Effector memory CD4-positive, alpha-beta T cell (primary cell): Measurements from ENCODE around the gene PANX2.
"Not testable (repeated sequence)": the region's sequence is repeated elsewhere in the genome, so short reads cannot be mapped to it uniquely, and the experiment has no call there.

Experiments
- DNase-seq, 3 donors: peaks; one replicate each; pipeline ENCODE4 v3.0.0-alpha.2; 2020
- H3K27ac ChIP-seq: 2 replicates; pipeline ENCODE4 v1.7.0; 2013; ENCODE audit warnings: mild to moderate bottlenecking, low read length, moderate library complexity; ENCODE audit not compliant: insufficient read depth, poor library complexity, severe bottlenecking
- H3K27me3 ChIP-seq: replicated peaks from 2 replicates; pipeline ENCODE4 v1.7.0; 2013; ENCODE audit warnings: mild to moderate bottlenecking, low read length; ENCODE audit not compliant: insufficient read depth, control insufficient read depth, poor library complexity, severe bottlenecking
- H3K36me3 ChIP-seq: 2 replicates; pipeline ENCODE4 v1.7.0; 2013; ENCODE audit warnings: mild to moderate bottlenecking, low read length, moderate library complexity; ENCODE audit not compliant: control insufficient read depth, insufficient read depth
- H3K4me1 ChIP-seq: 2 replicates; pipeline ENCODE4 v1.7.0; 2013; ENCODE audit warnings: low read length, mild to moderate bottlenecking; ENCODE audit not compliant: control insufficient read depth, insufficient read depth, poor library complexity, severe bottlenecking
- H3K4me3 ChIP-seq: 2 replicates; pipeline ENCODE4 v1.7.0; 2013; ENCODE audit warnings: low read length, low read depth, mild to moderate bottlenecking; ENCODE audit not compliant: insufficient read depth, poor library complexity, severe bottlenecking
- H3K9me3 ChIP-seq: 2 replicates; pipeline ENCODE4 v1.7.0; 2013; ENCODE audit warnings: mild to moderate bottlenecking, low read length, moderate library complexity; ENCODE audit not compliant: control insufficient read depth

PANX2 gene

DNA sequence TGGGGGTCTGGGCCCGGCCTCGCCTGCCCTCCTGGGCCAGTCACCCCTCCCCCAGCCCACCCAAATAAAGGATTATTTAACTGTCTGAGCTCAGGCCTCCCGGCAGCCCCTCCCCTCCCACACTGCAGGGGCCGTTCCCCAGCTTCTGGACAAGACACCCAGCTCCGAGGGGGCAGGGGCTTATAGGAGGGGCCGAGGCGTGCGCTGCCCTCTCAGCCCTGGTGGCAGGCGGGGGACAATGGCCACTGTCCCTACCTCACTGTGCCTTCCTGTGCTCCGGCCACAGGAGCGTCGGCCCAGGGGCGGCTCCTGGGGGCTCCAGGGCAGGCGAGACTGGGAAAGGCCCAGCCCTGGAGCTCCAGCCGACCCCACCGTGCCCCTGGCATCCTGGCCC is 28.1 kb downstream of the PANX2 start:
- Histone ChIP-seq H3K4me3 (no peak overlapping the region), H3K27ac (no peak overlapping the region), H3K4me1 (peaks cover 21% of the 10 kb centered on the region), H3K27me3 (no peaks in the 10 kb centered on the region), H3K36me3 (peaks cover 38% of the 10 kb centered on the region), H3K9me3 (no peaks in the 10 kb centered on the region)
- no peak for DNase-seq

DNA sequence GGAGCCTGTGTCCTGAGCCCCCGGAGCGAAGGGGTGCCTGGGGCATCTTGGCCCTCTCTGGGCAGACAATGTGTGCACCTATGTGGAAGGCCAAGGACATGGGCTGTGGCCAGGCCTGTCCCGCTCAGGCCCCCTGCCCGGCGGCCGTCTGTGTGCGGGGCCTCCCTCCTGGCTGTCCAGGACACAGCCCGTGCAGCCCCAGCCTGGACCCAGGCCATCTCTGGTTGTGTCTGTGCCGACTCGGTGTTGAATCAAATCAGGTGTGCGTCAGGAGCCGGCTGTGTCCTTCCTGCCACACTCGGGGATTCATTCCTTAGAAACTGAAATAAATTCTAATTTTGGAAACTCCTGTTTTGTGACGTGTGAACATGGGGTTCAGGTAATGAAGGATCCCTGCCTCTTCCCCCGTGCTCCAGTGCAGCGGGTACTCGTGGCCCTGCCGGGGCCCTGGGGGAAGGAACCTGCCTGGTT is 28.8 kb downstream of the PANX2 start:
- no peak for DNase-seq
- H3K9me3 ChIP-seq, result no peaks in the 10 kb centered on the region
- H3K4me1 ChIP-seq, result peaks cover 18% of the 10 kb centered on the region
- no peak overlapping the region for H3K4me3 ChIP-seq
- no peaks in the 10 kb centered on the region for H3K27me3 ChIP-seq
- H3K27ac ChIP-seq, result peak overlapping the region; percentile 77
- peaks cover 31% of the 10 kb centered on the region for H3K36me3 ChIP-seq

DNA sequence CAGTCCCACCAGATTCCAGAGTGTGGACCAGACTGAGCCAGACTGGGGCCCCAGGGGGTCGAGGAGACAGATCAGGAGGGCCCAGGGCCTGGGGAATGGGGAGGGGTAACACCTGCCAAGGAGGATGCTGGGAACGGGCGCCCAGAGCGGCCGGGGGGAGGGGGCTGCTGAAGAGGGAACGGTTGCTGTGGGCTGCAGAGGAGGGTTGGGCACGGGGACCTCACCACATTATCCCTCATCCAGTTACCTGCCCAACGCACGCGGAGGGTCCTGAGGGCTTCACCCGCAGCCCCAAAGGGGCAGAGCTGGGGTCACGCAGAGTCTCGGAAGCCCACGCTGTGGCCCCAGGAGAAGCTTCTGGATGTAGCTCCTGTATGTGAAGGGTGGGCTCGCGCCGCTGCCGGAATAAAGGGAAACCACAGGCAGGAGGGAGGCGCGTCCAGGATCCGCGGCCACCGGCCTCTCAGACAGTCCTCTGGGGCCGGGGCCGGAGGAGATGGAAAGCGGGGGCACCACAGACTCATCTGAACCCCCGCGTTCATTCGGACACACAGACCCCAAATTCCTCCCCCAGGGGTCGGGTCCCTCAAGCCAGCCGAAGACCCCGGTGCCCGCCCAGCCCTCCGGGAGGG is 29.4 kb downstream of the PANX2 start:
- peaks cover 24% of the 10 kb centered on the region for H3K36me3 ChIP-seq
- H3K27ac ChIP-seq, result peak overlapping the region; percentile 77
- no peak for DNase-seq
- H3K27me3 ChIP-seq, result no peaks in the 10 kb centered on the region
- peaks cover 18% of the 10 kb centered on the region for H3K4me1 ChIP-seq
- peak overlapping the region; percentile 59 for H3K4me3 ChIP-seq
- no peaks in the 10 kb centered on the region for H3K9me3 ChIP-seq

DNA sequence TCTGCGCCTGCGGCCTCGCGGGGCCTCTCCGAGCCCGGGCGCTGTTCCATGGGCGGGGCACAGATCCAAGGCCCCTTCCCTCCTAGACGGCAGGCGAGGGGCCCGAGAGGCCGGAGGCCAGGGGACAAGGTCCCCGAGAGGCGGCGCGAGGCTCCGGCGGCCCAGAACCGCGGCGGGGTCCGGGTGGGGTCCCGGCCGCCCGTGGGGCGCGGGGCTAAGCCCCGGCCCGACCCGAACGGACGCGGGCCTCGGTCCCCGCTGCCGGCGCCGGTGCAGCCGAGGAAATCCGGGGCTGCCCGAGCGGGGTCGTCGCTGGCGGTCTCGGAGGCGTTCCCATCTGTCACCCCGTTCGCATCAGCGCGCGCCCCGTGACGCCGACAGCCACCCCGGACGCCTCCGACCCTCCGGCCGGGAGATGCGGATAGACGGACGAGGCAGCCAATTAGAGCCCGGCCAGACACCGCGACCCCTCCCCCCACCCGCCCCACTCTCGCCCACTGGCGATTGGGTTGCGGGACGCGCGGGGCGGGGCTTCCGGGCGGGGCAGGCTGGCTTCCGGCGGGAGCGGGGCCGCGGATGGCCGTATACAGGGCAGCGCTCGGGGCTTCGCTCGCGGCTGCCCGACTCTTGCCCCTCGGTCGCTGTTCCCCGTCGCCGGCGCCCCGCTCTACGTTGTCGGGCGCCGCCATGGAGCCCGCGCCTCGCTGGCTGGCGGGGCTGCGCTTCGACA is 30.1 kb downstream of the PANX2 start, which contains the start of gene SELENOO:
SELENOO (plus strand) TSS at position 551 of the 730 bp plus-strand sequence; CDS start at position 577, 26 bp downstream.
- peak within 1 kb of the TSS; percentile 59 for H3K4me3 ChIP-seq
- no peaks in the 10 kb centered on the region for H3K9me3 ChIP-seq
- peaks cover 18% of the 10 kb centered on the region for H3K4me1 ChIP-seq
- DNase-seq, result peak; percentile 83 to 86 (median 84)
- no peaks in the 10 kb centered on the region for H3K27me3 ChIP-seq
- H3K27ac ChIP-seq, result peak within 1 kb of the TSS; percentile 77
- peaks cover 22% of the 10 kb centered on the region for H3K36me3 ChIP-seq

DNA sequence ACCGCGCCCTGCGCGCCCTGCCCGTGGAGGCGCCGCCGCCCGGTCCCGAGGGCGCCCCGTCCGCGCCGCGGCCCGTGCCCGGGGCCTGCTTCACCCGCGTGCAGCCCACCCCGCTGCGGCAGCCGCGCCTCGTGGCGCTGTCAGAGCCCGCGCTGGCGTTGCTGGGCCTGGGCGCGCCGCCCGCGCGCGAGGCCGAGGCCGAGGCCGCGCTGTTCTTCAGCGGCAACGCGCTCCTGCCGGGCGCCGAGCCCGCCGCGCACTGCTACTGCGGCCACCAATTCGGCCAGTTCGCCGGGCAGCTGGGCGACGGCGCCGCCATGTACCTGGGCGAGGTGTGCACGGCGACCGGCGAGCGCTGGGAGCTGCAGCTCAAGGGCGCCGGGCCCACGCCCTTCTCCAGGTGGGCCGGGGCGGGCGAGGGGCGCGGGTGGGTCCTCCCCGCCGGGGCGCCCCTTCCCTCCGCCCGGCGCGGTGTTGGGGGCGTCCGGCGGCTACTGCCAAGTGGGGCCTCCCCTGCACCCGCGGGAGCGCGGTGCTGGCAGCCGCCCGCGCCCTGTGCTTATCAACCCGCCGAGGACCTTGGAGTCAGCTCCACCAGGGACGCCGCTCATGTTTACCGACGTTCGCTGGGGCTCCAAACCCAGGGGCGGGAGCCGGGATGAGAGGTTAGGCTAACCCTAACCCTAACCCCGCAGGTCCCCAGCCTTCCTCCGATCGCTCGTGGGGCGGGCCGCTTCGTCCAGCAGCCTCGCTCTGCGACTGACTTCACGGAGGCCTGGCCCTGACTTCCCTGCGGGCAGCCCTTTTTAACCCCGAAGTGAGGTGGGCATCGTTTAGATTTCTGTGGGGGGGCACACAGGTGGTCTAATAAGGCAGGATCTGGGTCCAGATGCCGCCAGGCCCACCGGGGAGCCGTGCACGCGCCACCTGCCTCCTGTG is 30.9 kb downstream of the PANX2 start:
- Histone ChIP-seq H3K4me1 (peaks cover 18% of the 10 kb centered on the region), H3K27ac (peak overlapping the region; percentile 77), H3K27me3 (no peaks in the 10 kb centered on the region), H3K9me3 (no peaks in the 10 kb centered on the region), H3K36me3 (peaks cover 19% of the 10 kb centered on the region), H3K4me3 (peak overlapping the region; percentile 59)
- no peak for DNase-seq

DNA sequence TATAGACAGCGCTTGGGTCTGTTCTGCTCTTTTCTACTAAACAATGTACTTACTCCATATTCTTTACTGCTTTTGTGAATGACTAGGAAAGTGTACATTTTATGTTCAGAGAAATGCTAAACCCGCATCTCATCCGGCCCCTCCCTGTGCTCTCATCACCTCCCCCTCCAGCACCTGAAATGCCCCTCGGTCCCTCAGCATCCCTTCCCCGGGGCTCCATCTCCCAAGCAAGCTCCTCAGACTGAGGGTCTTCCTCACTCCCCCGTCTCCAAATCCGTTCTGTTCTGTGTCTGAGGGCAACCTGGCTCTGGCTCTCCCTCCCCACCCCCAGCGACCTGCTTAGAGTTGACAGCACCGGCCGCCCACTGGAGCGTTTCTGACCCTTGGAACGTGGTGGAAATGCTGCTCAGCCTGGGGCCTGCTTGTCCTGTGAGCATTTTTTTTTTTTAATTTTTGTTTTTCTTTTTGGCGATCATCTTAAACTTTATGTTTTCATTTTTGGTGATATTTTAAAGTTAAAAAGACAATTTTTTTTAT is 31.7 kb downstream of the PANX2 start:
- Histone ChIP-seq H3K4me1 (peaks cover 18% of the 10 kb centered on the region), H3K27ac (no peak overlapping the region), H3K36me3 (peaks cover 21% of the 10 kb centered on the region), H3K4me3 (peak overlapping the region; percentile 53), H3K9me3 (no peaks in the 10 kb centered on the region), H3K27me3 (no peaks in the 10 kb centered on the region)
- DNase-seq, result no peak

DNA sequence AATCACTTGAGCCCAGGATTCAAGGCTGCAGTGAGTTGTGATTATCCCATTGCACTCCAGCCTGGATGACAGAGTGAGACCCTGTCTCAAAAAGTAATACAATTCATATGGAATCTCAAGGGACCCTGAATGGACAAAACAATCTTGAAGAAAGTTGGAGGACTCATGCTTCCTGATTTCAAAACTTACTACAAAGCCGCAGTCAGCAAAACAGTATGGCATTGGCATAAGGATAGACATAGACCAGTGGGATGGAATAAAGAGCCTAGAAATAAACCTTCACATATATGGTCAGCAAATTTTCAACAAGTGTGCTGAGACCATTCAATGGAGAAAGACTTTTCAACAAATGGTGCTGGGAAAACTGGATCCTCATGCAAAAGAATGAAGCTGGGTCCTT is 32.8 kb downstream of the PANX2 start:
- H3K4me3 ChIP-seq, result no peak overlapping the region
- H3K4me1 ChIP-seq, result peaks cover 18% of the 10 kb centered on the region
- H3K36me3 ChIP-seq, result peaks cover 24% of the 10 kb centered on the region
- no peak for DNase-seq
- H3K27me3 ChIP-seq, result no peaks in the 10 kb centered on the region
- no peak overlapping the region for H3K27ac ChIP-seq
- no peaks in the 10 kb centered on the region for H3K9me3 ChIP-seq

DNA sequence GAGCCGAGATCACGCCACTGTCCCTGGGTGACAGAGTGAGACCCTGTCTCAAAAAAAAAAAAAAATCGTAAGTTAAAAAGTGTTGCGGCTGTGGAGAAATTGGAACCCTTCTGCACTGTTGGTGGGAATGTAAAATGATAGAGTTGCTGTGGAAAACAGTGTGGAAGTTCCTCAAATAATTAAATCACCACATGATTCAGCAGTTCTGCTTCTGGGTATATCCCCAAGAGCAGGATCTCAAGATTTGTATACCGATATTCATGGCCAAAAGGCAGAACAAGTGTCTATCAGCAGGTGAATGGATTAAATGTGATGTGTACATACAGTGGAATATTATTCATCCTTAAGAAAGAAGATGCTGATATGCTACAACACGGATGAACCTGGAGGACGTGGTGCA is 34.0 kb downstream of the PANX2 start:
- H3K4me1 ChIP-seq, result peaks cover 18% of the 10 kb centered on the region
- no peaks in the 10 kb centered on the region for H3K27me3 ChIP-seq
- H3K36me3 ChIP-seq, result peaks cover 17% of the 10 kb centered on the region
- no peak overlapping the region for H3K4me3 ChIP-seq
- H3K9me3 ChIP-seq, result no peaks in the 10 kb centered on the region
- no peak overlapping the region for H3K27ac ChIP-seq
- DNase-seq, result no peak

DNA sequence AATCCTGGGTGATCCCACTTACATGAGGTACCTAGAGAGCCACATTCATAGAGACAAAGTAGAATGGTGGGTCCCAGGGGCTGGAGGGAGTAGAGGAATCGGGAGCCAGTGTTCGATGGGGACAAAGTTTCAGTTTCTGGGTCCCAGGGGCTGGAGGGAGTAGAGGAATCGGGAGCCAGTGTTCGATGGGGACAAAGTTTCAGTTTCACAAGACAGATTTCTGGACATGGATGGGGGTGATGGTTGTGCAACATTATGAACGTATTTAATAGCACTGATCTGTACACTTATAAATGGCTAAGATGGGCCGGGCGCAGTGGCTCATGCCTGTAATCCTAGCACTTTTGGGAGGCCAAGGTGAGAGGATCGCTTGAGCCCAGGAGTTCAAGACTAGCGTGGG is 34.5 kb downstream of the PANX2 start:
- H3K27ac ChIP-seq, H3K4me3 ChIP-seq, H3K27me3 ChIP-seq, DNase-seq, H3K9me3 ChIP-seq: not testable (repeated sequence)
- Histone ChIP-seq H3K4me1 (peaks cover 16% of the 10 kb centered on the region), H3K36me3 (peaks cover 19% of the 10 kb centered on the region)
